C4-2B (cell line): ENCODE results near the gene IQCM.

Experiments
- CTCF ChIP-seq: fragments of 450-650 bp; conservative IDR thresholded peaks from 2 replicates; pipeline ENCODE4 v1.5.1; 2017; ENCODE audit warnings: mild to moderate bottlenecking
- ZFX ChIP-seq: fragments of 450-650 bp; IDR thresholded peaks from 2 replicates; pipeline ENCODE4 v1.6.1; 2017

GRCh38 chr4:149500806-149501205 lies 314.8 kb downstream of the IQCM start:
- TF ChIP-seq CTCF (no peak), ZFX (no peak)
